A673 (cell line): Measurements from ENCODE around the gene LNX1.

ENCODE experiments used
- CTCF ChIP-seq: fragments of 300-800, 200-600 bp; sonication (generic); conservative IDR thresholded peaks from 2 replicates; pipeline ENCODE4 v1.5.1; 2017; ENCODE audit warnings: low read depth, mild to moderate bottlenecking, antibody characterized with exemption, low read length, moderate library complexity, mixed read lengths
- EZH2 ChIP-seq: fragments of 200-600 bp; sonication (generic); IDR thresholded peaks from 2 replicates; pipeline ENCODE4 v1.6.1; 2017; ENCODE audit warnings: borderline replicate concordance, low read depth, mild to moderate bottlenecking, mixed read lengths, antibody characterized with exemption, low read length; ENCODE audit not compliant: poor library complexity, severe bottlenecking

DNA sequence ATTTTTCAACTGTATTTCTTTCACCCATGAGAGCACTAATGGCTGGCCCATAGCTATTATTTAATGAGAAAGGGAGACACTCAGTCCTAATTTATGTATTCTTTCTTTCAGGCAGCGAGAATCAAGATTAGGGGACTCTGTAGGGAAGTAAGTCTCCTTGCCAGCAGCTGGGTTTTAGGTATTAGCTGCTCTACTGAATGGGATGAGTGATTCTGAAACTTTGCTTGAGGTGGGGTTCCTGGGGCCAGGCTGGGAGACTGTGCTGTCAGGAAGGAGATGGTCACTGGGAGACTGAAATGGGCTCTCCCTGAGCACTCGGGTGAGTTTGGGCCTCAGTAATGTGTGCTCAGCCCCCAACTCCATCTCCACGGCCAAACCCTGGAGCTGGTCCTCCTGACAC, 78.7 kb downstream of the LNX1 start:
- TF ChIP-seq CTCF (no peak), EZH2 (no peak)
